Mucosa of descending colon (tissue), 3 donors: ENCODE measurements around the gene CLNK. TPM values are rescaled to one million over a fixed set of nuclear protein-coding genes. Genes with fewer than 3 reads are reported as not detected.

Source experiments
- ATAC-seq: fragments of 200-7000 bp; cut with Tn5 transposase; one replicate; pipeline ENCODE4 v1.9.1; 2020; ENCODE audit warnings: mild to moderate bottlenecking, moderate library complexity
- DNase-seq, 3 donors: peaks; one replicate each; pipeline ENCODE4 v3.0.0-alpha.2; 2020
- H3K36me3 ChIP-seq: fragments of 200-600 bp; one replicate; pipeline ENCODE4 v1.8.0; 2021; ENCODE audit warnings: low read depth, mild to moderate bottlenecking
- H3K4me1 ChIP-seq: fragments of 200-600 bp; one replicate; pipeline ENCODE4 v1.8.0; 2021; ENCODE audit warnings: low read depth, mild to moderate bottlenecking
- H3K4me3 ChIP-seq: fragments of 200-600 bp; one replicate; pipeline ENCODE4 v1.8.0; 2021; ENCODE audit warnings: mild to moderate bottlenecking
- H3K9me3 ChIP-seq: fragments of 200-600 bp; one replicate; pipeline ENCODE4 v1.8.0; 2021; ENCODE audit warnings: mild to moderate bottlenecking
- intact Hi-C, 2 donors: fragments of 100-400 bp; cut with DNase I in 1 of 2; cut with micrococcal nuclease in 1 of 2; formaldehyde crosslinking; loops; one replicate each; pipeline versions ENCODE4 v1.11.0 to v1.11.1; 2022; cut with DNase I, micrococcal nuclease
- total RNA-seq, 3 donors: library from RNA; stranded (reverse); fragmentation: NEBNext Ultra II Directional in 2 of 3; extraction: Animal tissue kit (Norgen Biotek cat#: 25700) in 2 of 3; gene quantifications; one replicate each; pipeline versions ENCODE4 v1.2.1 to v1.2.4, GENCODE V29; 2021 to 2023
- TF ChIP-seq, protein P1 (sequence below): fragments of 200-600 bp; IDR thresholded peaks from one replicate; pipeline ENCODE4 v1.8.0; 2022; ENCODE audit warnings: antibody characterized with exemption, mild to moderate bottlenecking
- donor health status: DM: no; HTN: no; CAD: no; lungs with moderate emphysema.
- donor health status: DM: no; HTN: no; CAD: no.
- donor health status: DM: no; HTN: yes; CAD: no.

Gene CLNK
- total RNA-seq, 3 donors from 2014 or later: 0.27 to 0.60 TPM; not detected in 1

DNA sequence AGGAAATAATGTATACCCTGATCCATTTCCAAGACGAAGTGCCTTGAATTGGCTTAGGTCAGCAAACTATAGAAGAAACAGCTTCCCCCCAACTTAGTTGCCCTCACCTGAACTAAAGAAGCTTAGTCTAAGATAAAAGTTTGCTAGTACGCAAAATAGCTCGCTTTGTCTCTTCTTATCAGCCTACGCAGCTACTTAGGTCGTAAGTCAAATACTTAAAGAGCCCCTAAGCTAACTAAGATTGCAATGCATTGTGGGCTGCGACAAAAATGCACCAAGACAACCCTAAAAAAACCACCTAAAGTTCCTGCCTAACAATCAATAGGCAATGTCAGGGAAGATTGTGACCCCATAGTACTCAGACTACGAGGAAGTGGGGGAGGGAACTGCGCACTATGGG lies 12.8 kb downstream of the CLNK start:
- TF ChIP-seq, protein P1, sequence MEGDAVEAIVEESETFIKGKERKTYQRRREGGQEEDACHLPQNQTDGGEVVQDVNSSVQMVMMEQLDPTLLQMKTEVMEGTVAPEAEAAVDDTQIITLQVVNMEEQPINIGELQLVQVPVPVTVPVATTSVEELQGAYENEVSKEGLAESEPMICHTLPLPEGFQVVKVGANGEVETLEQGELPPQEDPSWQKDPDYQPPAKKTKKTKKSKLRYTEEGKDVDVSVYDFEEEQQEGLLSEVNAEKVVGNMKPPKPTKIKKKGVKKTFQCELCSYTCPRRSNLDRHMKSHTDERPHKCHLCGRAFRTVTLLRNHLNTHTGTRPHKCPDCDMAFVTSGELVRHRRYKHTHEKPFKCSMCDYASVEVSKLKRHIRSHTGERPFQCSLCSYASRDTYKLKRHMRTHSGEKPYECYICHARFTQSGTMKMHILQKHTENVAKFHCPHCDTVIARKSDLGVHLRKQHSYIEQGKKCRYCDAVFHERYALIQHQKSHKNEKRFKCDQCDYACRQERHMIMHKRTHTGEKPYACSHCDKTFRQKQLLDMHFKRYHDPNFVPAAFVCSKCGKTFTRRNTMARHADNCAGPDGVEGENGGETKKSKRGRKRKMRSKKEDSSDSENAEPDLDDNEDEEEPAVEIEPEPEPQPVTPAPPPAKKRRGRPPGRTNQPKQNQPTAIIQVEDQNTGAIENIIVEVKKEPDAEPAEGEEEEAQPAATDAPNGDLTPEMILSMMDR: no peak
- no peaks in the 10 kb centered on the region for H3K9me3 ChIP-seq
- no peak for ATAC-seq
- no peak for DNase-seq
- H3K4me1 ChIP-seq: no peaks in the 10 kb centered on the region
- no peaks in the 10 kb centered on the region for H3K36me3 ChIP-seq
- intact Hi-C loops: no loop called here
- no peak overlapping the region for H3K4me3 ChIP-seq

DNA sequence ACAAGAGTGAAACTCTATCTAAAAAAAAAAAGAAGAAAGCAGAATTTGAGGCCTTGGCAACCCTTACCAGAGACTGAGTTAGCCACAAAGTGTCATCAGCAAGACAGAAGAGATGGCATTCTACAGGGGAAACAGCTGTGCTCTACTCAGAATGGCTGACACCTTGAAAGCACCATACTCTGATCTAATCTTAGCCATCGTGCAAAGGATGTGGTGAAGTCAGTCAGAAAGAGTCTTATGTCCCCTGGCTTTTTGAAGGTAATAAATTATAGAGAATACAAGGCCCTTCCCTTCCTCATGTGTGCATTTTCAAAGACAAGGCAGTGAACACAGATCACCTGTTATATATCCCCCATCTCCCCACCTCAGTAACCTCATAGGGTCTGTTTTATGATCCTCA lies 13.2 kb downstream of the CLNK start:
- H3K36me3 ChIP-seq: no peaks in the 10 kb centered on the region
- H3K4me1 ChIP-seq: no peaks in the 10 kb centered on the region
- TF ChIP-seq, protein P1: no peak
- intact Hi-C loops: no loop called here
- no peaks in the 10 kb centered on the region for H3K9me3 ChIP-seq
- ATAC-seq (peak; percentile 67), DNase-seq (no peak)
- H3K4me3 ChIP-seq: no peak overlapping the region

GRCh38 chr4:10670321-10670720 lies 14.2 kb downstream of the CLNK start:
- ATAC-seq: no peak
- intact Hi-C loops: no loop called here
- TF ChIP-seq, protein P1: no peak

GRCh38 chr4:10667701-10668326 lies 16.8 kb downstream of the CLNK start:
- ATAC-seq (no peak), DNase-seq (no peak)
- Histone ChIP-seq H3K4me1 (no peaks in the 10 kb centered on the region), H3K9me3 (no peaks in the 10 kb centered on the region), H3K36me3 (no peaks in the 10 kb centered on the region), H3K4me3 (no peak overlapping the region)
- TF ChIP-seq, protein P1: no peak
- intact Hi-C loops: no loop called here

More at GRCh38 chr4:10670321-10670720, 14.2 kb downstream of the CLNK start:
- DNase-seq: no peak
- no peaks in the 10 kb centered on the region for H3K4me1 ChIP-seq
- H3K4me3 ChIP-seq: no peak overlapping the region
- H3K9me3 ChIP-seq: no peaks in the 10 kb centered on the region
- H3K36me3 ChIP-seq: no peaks in the 10 kb centered on the region

DNA sequence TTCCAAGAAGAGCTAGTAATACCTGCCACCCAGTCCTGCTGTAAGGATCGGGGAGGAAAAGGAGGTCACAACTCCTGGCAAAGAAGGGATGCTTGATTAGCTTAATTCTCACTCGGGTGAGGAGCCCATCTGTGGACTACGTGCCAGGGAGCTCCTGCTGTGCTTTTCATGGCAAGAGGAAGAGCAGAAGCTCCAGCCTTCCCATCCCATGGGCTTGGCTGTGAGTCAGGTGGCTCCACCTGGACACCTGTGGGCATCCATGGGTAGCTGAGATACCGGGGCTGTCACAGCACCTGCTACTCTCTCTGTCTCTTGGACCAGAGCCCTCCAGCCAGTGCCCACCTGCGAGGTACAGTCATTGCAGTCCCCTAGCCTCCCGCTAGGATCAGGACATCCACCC lies 18.0 kb downstream of the CLNK start:
- H3K9me3 ChIP-seq: no peaks in the 10 kb centered on the region
- intact Hi-C loops: no loop called here
- DNase-seq (no peak), ATAC-seq (no peak)
- H3K36me3 ChIP-seq: no peaks in the 10 kb centered on the region
- no peak overlapping the region for H3K4me3 ChIP-seq
- TF ChIP-seq, protein P1: no peak
- no peaks in the 10 kb centered on the region for H3K4me1 ChIP-seq

- DNase-seq: no peak
- peak; percentile 46 for ATAC-seq
- intact Hi-C loops: no loop called here
- Histone ChIP-seq H3K36me3 (no peaks in the 10 kb centered on the region), H3K4me3 (no peak overlapping the region), H3K9me3 (no peaks in the 10 kb centered on the region), H3K4me1 (no peaks in the 10 kb centered on the region)
- TF ChIP-seq, protein P1: no peak
Observed at GRCh38 chr4:10664408-10664807, 20.2 kb downstream of the CLNK start.
